Cerebellar cortex (tissue), 1 donor: ENCODE data around the gene NOPCHAP1.

Experiments used
- DNase-seq: peaks from one replicate; pipeline ENCODE4 v3.0.0-alpha.2; 2015; ENCODE audit warnings: low spot score

The NOPCHAP1 gene

DNA sequence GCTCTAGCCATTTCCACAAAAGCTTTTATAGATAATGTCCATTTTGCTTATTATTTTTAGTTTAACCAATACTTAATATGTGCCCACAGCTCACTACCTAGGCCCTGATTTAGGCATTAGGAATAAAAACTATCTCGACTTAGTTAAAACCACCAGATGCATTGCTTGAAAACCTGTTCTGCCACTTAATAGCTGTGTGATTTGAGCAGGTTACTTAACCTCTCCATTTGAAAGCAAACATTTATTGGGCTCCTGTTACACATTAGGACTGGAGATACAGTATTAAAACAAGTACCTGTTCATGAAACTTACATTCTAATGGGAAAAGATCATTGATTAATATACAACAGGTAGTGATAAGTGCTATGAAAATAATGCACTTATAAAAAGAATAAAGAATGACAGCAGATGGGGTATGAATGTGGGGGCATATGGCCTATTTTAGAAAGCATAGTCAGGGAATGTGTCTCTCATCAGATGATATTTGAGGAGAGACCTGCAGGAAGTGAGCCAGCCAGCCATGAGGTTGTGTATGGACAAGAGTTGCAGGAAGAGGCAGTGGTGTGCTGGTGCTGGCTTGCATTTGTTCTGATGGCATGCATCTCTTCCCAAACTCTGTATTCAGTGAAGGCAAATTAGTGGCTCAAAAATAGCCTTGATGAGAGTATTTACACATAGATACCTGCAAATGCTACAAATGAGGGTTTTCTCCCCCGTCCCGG, 34.3 kb downstream of the NOPCHAP1 start:
- DNase-seq: no peak

DNA sequence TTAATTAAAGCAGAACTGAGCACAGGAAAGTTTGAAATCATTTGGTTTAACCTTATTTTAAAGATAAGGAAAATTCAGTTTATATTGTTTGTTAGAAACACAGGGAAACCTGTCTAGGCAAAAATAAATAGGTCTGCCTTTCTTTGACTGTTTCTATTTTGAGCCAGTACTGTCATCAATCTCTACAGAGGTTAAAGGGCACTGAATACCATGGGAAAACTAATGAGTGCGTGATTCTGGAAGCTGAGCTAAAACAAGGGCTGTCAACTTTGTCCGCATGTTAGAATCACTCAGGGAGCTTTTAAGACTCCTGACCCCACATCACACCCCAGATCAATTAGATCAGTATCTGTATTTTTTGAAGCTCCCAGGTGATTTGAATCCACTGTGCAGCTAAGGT, 38.8 kb downstream of the NOPCHAP1 start:
- no peak for DNase-seq

- peak; percentile 62 for DNase-seq
These were observed 39.8 kb downstream of the NOPCHAP1 start for GRCh38 chr12:105025890-105026289.

GRCh38 chr12:105026411-105026810, 40.3 kb downstream of the NOPCHAP1 start:
- DNase-seq: no peak

GRCh38 chr12:105030820-105031807, 45.0 kb downstream of the NOPCHAP1 start:
- no peak for DNase-seq

DNA sequence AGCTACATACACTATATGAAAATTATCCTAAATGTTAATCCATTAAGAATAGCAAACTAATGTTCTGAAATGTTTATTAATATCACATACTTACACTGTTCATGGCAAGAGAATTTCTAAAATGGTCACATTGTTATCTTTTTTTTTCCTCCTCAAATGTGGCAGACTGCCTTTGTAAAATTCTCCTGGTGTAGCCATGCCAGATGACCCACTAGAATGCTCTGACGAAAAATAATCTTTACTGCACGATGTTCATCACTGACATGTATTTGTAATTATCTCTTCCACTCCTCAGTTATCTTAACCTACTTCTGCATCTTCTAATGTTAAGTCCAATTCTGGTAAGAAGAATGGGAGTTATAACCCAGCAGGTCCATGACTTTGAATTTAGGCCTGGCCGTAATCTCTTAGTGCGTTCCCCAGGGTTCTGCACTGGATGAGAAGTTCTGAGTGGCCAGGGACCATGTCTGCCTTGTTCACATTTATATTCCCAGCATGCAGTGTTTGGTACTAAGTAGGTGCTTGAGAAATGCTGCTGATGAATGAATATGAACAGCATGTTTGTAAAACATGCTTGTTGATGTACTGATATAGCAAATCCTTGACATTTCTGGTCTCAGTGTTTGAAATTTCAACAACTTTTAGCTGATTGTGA, 46.7 kb downstream of the NOPCHAP1 start:
- DNase-seq: no peak

DNA sequence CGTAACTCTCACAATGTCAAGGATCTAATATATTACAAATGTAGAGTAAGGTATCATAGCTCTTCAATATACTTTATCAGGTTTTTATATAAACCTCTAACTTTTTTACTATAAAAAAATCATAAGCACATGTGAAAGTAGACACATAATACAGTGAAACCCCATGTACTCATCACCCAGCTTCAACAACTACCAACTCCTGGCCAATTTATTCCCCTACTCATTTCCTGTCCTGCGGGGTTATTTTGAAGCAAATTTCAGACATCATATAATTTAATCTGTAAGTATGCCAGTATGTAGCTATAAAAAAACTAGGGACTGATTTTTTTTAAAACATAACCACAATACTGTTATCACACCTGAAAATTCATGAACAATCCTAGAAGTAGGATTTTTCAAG, 47.7 kb downstream of the NOPCHAP1 start:
- no peak for DNase-seq
